ENCODE results near the gene SYT1. TPM values are rescaled to one million over a fixed set of nuclear protein-coding genes. Genes with fewer than 3 reads are reported as not detected.

SYT1 gene
- total RNA-seq, 2 donors from 2014 or later, result not detected

DNA sequence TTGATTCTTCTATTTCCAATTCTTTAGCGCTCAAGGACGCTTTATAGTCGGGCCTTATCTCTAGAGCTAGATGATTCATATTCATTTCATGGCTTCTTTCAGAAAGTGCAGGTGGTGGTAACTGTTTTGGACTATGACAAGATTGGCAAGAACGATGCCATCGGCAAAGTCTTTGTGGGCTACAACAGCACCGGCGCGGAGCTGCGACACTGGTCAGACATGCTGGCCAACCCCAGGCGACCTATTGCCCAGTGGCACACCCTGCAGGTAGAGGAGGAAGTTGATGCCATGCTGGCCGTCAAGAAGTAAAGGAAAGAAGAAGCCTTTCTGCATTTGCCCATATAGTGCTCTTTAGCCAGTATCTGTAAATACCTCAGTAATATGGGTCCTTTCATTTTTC lies 584.2 kb downstream of the SYT1 start:
- Mint-ChIP-seq H3K27ac (no peak overlapping the region), H3K36me3 (no peaks in the 10 kb centered on the region), H3K9me3 (peaks cover 0 to 7% of the 10 kb centered on the region in 2 donors)
- DNase-seq (ENCODE audit: low spot score in 2 of 2) (no peak), ATAC-seq (no peak)

DNA sequence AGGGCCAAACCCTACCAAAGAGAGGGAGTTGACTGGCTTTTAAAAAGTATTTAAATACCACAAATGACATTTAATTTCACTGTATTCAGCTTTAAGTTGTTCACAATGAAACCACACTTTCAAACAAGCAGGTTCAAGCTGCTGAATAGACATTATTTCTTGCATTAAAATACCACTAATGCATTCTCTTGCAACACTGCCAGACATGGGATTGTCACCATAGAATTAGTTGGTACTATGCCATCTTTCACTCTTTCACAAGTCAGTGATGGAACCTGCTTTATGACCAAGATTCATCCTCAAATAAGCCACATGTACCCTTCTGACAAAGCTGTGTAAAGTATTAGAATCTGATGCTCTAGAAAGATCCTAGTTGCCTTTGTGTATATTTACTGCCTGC lies 586.8 kb downstream of the SYT1 start:
- DNase-seq (ENCODE audit: low spot score in 2 of 2), result no peak
- ATAC-seq, result no peak

DNA sequence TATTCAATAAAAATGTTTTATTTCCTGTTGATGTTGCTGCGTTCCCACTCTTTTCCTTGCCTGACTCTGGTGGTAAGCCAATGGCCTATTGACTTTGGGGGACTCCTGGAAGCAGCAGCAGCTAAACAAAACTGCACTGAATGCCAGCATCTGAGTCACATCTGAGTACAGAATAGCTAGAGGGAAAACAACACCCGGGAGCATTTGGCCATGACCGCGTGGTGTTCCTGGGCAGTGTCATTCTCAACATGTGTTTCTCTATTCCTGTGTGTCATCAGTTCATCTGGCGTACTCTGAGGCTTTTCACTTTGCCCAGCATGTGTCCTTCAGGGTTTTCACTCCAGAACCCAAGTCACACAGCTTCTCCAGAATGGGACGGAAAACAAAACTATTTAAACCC lies 587.4 kb downstream of the SYT1 start:
- Mint-ChIP-seq H3K36me3 (no peaks in the 10 kb centered on the region), H3K27ac (no peak overlapping the region), H3K9me3 (no peaks in the 10 kb centered on the region)
- no peak for ATAC-seq
- DNase-seq (ENCODE audit: low spot score in 2 of 2), result no peak

More for the DNA sequence above, 586.8 kb downstream of the SYT1 start:
- Mint-ChIP-seq H3K9me3 (no peaks in the 10 kb centered on the region), H3K36me3 (no peaks in the 10 kb centered on the region), H3K27ac (no peak overlapping the region)

DNA sequence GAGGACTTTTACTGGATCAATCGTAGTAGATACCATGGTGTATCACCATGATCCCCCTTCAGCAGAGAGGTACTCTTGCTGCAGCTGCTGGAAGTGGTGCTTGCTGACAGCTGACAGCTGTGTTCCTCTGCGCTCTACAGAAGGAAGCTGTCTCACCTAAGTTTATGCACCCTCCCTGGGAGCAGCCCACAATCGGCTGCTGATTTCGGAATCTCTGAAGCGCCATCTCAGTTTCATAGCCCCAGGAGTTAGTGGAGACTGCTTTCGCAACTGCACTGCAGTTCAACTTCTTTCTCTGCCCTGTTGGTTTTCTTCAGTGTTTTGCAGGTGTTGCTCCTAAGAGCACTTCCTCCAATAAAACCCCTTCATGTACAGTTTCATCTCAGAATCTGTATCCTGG lies 588.3 kb downstream of the SYT1 start:
- no peak for ATAC-seq
- no peaks in the 10 kb centered on the region for H3K9me3 Mint-ChIP-seq
- DNase-seq (ENCODE audit: low spot score in 2 of 2), result no peak
- no peak overlapping the region for H3K27ac Mint-ChIP-seq
- no peaks in the 10 kb centered on the region for H3K36me3 Mint-ChIP-seq

DNA sequence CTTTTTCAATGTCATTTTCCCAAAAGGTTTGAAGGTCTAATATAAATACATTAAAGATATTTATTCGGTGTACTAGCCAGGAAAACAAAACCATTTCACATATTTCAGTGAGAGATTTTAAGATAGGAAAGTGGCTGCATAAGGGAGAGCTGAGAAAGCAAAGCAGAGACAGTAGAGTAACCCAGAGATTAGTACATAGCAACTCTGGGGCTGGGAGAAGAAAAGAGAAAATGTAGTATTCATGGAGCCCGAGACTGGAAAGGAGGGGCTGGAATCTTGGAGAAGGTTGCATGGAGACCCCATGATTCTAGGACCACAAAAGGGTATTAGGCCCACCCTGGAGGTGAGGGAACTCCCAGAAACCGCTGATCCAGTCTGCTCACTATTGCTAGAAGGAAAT lies 589.2 kb downstream of the SYT1 start:
- ATAC-seq (no peak), DNase-seq (ENCODE audit: low spot score in 2 of 2) (no peak)
- Mint-ChIP-seq H3K9me3 (no peaks in the 10 kb centered on the region), H3K27ac (no peak overlapping the region), H3K36me3 (no peaks in the 10 kb centered on the region)

DNA sequence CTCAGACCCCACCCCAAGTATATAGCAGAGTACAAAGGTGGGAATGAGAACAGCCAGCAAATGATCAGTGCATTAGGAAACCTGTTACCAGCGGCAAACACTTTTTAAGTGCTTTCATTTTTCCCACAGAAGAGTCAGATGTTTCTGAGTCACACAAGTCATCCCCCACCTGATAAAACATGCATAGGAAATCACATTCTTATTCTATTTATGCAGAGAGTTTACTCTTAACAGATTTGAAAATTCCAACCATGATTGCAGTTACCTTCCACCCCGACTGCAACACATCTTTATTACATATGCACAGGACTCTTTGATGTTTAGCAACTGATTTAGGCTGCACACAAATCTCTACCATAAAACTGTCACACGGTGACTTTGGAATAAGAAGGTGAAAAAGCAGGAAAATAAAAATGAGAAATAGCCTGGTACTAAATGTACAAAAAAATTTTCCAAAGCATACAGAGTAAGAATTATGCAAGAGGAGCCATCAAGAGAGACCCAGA lies 589.8 kb downstream of the SYT1 start:
- Mint-ChIP-seq H3K36me3 (no peaks in the 10 kb centered on the region), H3K27ac (no peak overlapping the region), H3K9me3 (no peaks in the 10 kb centered on the region)
- ATAC-seq (no peak), DNase-seq (ENCODE audit: low spot score in 2 of 2) (no peak)

DNA sequence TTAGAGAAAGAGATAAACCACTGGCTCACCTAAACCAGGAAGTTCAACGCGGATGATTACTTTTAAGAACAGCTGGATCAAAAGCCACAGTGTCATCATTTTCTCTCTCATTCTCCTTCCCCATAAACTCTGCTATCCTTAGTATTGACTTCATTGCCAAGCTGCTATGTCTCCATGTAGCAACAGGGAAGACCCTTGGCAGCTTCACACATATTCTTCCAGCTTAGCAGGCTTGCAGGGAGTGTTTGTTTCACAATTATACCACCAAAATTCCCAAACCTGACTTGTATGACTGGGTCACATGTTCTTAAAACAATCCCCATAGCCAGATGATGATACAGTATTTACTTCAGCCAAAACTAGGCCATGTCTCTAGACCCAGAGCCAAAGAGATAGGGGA lies 590.7 kb downstream of the SYT1 start:
- DNase-seq (ENCODE audit: low spot score in 2 of 2) (no peak), ATAC-seq (no peak)
- Mint-ChIP-seq H3K36me3 (peaks cover 0 to 4% of the 10 kb centered on the region in 2 donors), H3K9me3 (peaks cover 0 to 4% of the 10 kb centered on the region in 2 donors), H3K27ac (no peak overlapping the region)

DNA sequence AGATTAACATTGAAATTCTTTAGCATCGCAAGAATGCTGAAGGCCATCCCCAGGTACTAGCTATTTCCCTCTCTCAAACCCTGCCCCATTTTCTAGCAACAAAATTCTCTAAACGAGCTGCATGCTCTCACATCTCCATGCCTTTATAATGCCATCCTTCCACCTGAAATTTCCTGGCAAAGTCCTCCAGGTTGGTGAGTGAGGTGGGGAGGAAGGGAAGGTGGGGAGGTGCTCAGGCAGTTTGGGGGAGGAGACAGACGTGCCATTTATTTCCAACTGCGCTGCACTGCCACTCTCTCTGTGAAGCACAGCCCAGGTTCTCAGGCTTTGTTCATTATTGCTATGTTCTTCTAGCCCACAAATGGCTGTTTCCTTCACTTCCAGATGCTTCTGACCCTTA lies 617.7 kb downstream of the SYT1 start:
- Mint-ChIP-seq H3K36me3 (no peaks in the 10 kb centered on the region), H3K9me3 (peaks cover 0 to 7% of the 10 kb centered on the region in 2 donors), H3K27ac (no peak overlapping the region)
- DNase-seq (ENCODE audit: low spot score in 2 of 2) (no peak), ATAC-seq (no peak)

DNA sequence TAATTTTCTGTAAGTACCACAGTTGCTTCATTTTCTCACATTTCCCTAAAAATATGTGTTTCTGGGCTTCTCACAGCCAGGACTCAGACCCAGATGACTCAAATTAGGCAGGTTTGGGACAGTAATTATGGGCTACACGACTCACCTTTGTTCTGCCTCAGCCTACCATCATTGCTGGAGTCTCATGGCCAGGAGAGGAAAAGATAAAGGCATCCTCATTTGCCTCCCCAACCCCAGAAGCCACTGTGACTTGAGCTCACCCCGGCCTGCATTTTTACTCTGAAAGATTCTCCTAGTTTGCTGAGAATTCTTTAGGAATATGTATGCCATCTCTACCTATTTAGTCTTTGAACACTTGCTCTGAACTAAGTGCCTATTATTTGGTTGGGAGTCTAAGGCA lies 618.3 kb downstream of the SYT1 start:
- ATAC-seq (no peak), DNase-seq (ENCODE audit: low spot score in 2 of 2) (no peak)
- Mint-ChIP-seq H3K9me3 (peaks cover 0 to 7% of the 10 kb centered on the region in 2 donors), H3K36me3 (no peaks in the 10 kb centered on the region), H3K27ac (no peak overlapping the region)

DNA sequence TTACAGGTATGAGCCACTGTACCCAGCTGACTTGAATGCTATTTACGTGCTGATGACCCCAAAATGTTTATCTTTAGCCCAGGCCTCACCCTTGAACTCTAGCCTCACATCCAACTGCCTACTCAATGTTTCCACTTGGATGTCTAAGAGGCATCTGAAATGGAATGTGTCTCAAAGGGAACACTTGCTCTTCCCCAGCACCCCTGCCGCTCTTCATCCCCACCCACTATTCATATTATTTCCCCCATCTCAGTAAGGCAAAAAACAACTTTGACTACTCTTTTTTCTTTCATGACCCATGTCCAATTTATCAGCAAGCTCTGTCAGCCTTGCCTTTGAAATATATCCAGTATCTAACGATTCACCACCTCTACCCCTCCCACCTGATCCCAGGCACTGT lies 621.6 kb downstream of the SYT1 start:
- no peak for ATAC-seq
- Mint-ChIP-seq H3K27ac (no peak overlapping the region), H3K9me3 (peaks cover 0 to 10% of the 10 kb centered on the region in 2 donors), H3K36me3 (no peaks in the 10 kb centered on the region)
- DNase-seq (ENCODE audit: low spot score in 2 of 2), result no peak

DNA sequence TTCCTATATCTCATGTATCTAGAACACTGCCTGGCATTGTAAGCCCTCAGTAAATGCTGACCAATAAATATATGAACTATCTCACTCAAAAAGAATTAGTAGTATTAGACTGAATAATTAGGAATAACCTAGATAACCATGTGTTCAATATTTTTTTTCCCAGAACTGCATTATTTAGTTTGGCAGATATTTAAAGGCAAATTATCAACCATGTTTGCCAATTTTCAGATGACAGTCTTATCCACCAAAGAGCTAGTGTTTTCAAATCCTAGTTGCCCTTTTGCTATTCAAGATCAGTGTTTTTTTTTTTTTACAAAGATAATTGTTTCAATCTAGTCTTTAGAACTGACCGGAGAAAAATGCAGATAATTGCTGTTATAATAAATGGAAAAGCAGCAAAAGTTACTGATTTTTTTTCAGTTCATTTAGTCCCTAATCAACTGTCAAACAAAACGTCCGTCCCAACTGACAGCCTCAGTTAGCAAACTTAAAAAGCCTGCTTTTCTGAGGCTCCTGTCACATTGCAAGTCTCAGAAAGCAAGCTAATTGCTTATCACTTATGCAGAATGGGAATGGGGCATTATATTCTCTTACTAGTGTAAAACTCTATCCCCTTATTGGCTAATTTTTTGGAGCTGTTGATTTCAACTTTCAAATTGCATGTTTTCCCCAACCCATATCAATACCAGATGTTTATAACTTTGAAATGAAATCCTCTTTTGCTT lies 623.0 kb downstream of the SYT1 start:
- Mint-ChIP-seq H3K9me3 (peaks cover 5 to 10% of the 10 kb centered on the region in 2 donors), H3K27ac (no peak overlapping the region), H3K36me3 (peaks cover 0 to 4% of the 10 kb centered on the region in 2 donors)
- no peak for ATAC-seq
- no peak for DNase-seq (ENCODE audit: low spot score in 2 of 2)
